ENCODE measurements around the gene KIR3DL1.

GRCh38 chr19:54803410-54803809, 12.9 kb upstream of the KIR3DL1 start, which contains the start of gene KIR2DL4:
- TF ChIP-seq CTCF (IDR thresholded peaks at IDR 0.05; ENCODE audit: poor library complexity) (no peak), EZH2 (IDR thresholded peaks at IDR 0.05; ENCODE audit: borderline replicate concordance) (no peak)
